Naive thymus-derived CD4-positive, alpha-beta T cell (primary cell): ENCODE measurements around the gene KRTAP10-1. TPM values are rescaled to one million over a fixed set of nuclear protein-coding genes. Genes with fewer than 3 reads are reported as not detected.
"Not testable (repeated sequence)": the region's sequence is repeated elsewhere in the genome, so short reads cannot be mapped to it uniquely, and the experiment has no call there.

ENCODE experiments used
- ATAC-seq: fragments of 150-1000 bp; cut with Tn5 transposase; 2 replicates; pipeline ENCODE4 v1.10.0; 2021; ENCODE audit warnings: mild to moderate bottlenecking, moderate library complexity
- CTCF ChIA-PET: fragments of 350-600 bp; sonication (Branson Sonifier 250); formaldehyde crosslinking; loops from one replicate; lab custom pipeline; 2021; ENCODE audit warnings: antibody characterized with exemption; lab: Charles Lee
- POLR2A ChIA-PET: fragments of 350-600 bp; sonication (Branson Sonifier 250); formaldehyde crosslinking; loops from one replicate; lab custom pipeline; 2021; ENCODE audit warnings: antibody characterized with exemption, inconsistent platforms; lab: Charles Lee
- DNase-seq, 9 donors: peaks; one replicate each; pipeline versions ENCODE4 v3.0.0 to v3.0.0-alpha.2; 2020 to 2022; ENCODE audit warnings: mixed read lengths in 1 of 9
- H3K27ac ChIP-seq: one replicate; pipeline ENCODE4 v1.7.0; 2013; ENCODE audit warnings: mild to moderate bottlenecking, low read depth, low read length, moderate library complexity
- H3K27me3 ChIP-seq, 2 donors: one replicate each; pipeline ENCODE4 v1.7.0; 2013; ENCODE audit warnings: low read length in 2 of 2, mild to moderate bottlenecking in 2 of 2, moderate library complexity in 2 of 2; ENCODE audit not compliant: control insufficient read depth in 2 of 2, insufficient read depth in 2 of 2
- H3K36me3 ChIP-seq, 3 experiments: 1 replicate in 2 of 3; 2 replicates in 1 of 3; pipeline ENCODE4 v1.7.0; 2013; ENCODE audit warnings: low read length in 3 of 3, mild to moderate bottlenecking in 3 of 3, moderate library complexity in 1 of 3; ENCODE audit not compliant: insufficient read depth in 3 of 3, control insufficient read depth in 2 of 3
- H3K4me1 ChIP-seq, 2 donors: one replicate each; pipeline ENCODE4 v1.7.0; 2013; ENCODE audit warnings: low read length in 2 of 2, mild to moderate bottlenecking in 2 of 2, moderate library complexity in 1 of 2; ENCODE audit not compliant: control insufficient read depth in 2 of 2, insufficient read depth in 2 of 2
- H3K4me3 ChIP-seq: 2 replicates; pipeline ENCODE4 v1.7.0; 2013; ENCODE audit warnings: mild to moderate bottlenecking, low read length
- H3K9me3 ChIP-seq, 3 experiments: 1 replicate in 2 of 3; 2 replicates in 1 of 3; pipeline ENCODE4 v1.7.0; 2013; ENCODE audit warnings: low read length in 3 of 3; ENCODE audit not compliant: control insufficient read depth in 2 of 3
- H3K27ac Mint-ChIP-seq, 9 donors: one replicate each; pipeline ENCODE4 v1.8.0; 2020 to 2022; ENCODE audit warnings: mixed read lengths in 9 of 9, mild to moderate bottlenecking in 8 of 9, moderate library complexity in 5 of 9, inconsistent platforms in 2 of 9
- H3K27me3 Mint-ChIP-seq, 5 donors: one replicate each; pipeline ENCODE4 v1.8.0; 2021 to 2022; ENCODE audit warnings: mixed read lengths in 5 of 5, mild to moderate bottlenecking in 1 of 5
- H3K36me3 Mint-ChIP-seq, 5 donors: one replicate each; pipeline ENCODE4 v1.8.0; 2020 to 2022; ENCODE audit warnings: mixed read lengths in 5 of 5, mild to moderate bottlenecking in 3 of 5, inconsistent platforms in 1 of 5
- H3K4me1 Mint-ChIP-seq, 7 donors: one replicate each; pipeline ENCODE4 v1.8.0; 2020 to 2022; ENCODE audit warnings: mixed read lengths in 7 of 7, mild to moderate bottlenecking in 3 of 7, inconsistent platforms in 1 of 7
- H3K4me3 Mint-ChIP-seq, 10 donors: one replicate each; pipeline ENCODE4 v1.8.0; 2020 to 2022; ENCODE audit warnings: mild to moderate bottlenecking in 10 of 10, mixed read lengths in 10 of 10, moderate library complexity in 6 of 10, inconsistent platforms in 2 of 10
- H3K9me3 Mint-ChIP-seq, 11 donors: one replicate each; pipeline ENCODE4 v1.8.0; 2020 to 2022; ENCODE audit warnings: mixed read lengths in 11 of 11, mild to moderate bottlenecking in 4 of 11, inconsistent platforms in 1 of 11, moderate library complexity in 1 of 11
- intact Hi-C, 2 donors: fragments of 100-400 bp; cut with micrococcal nuclease; formaldehyde crosslinking; loops; one replicate each; pipeline ENCODE4 v1.15.1; 2023
- polyA plus RNA-seq, 2 donors: library from polyadenylated mRNA; unstranded; fragments of 300-500 nt; fragmentation: Illumina TruSeq; gene quantifications; one replicate each; pipeline ENCODE4 v1.2.3, GENCODE V29; 2021
- total RNA-seq, 6 experiments: library from RNA in 5 of 6; stranded (reverse) in 5 of 6; gene quantifications; 1 replicate in 5 of 6; 2 replicates in 1 of 6; pipeline ENCODE4 v1.2.3 and lab custom pipeline; 2021 to 2026

KRTAP10-1 gene
- total and polyA plus RNA-seq, 7 experiments from 2014 or later, result not detected

- ATAC-seq (no peak), DNase-seq (no peak)
- CTCF ChIA-PET, result no interaction called here
- H3K36me3 ChIP-seq, result no peaks in the 10 kb centered on the region
- H3K27ac Mint-ChIP-seq, result no peak overlapping the region
- H3K4me1 ChIP-seq, result peaks cover 0 to 10% of the 10 kb centered on the region in 2 donors
- peaks cover 2 to 14% (median 4%) of the 10 kb centered on the region in 5 donors for H3K36me3 Mint-ChIP-seq
- peaks cover 0 to 26% (median 5%) of the 10 kb centered on the region in 11 donors for H3K9me3 Mint-ChIP-seq
- no peaks in the 10 kb centered on the region for H3K27me3 ChIP-seq
- H3K4me3 ChIP-seq, result no peak overlapping the region
- peaks cover 12 to 16% (median 14%) of the 10 kb centered on the region in 7 donors for H3K4me1 Mint-ChIP-seq
- POLR2A ChIA-PET, result no interaction called here
- peaks cover 0 to 5% (median 0%) of the 10 kb centered on the region in 5 donors for H3K27me3 Mint-ChIP-seq
- no peak overlapping the region for H3K27ac ChIP-seq
- H3K9me3 ChIP-seq, result peaks cover 0 to 4% (median 0%) of the 10 kb centered on the region in 3 experiments
- intact Hi-C loops, result no loop called here
- no peak overlapping the region for H3K4me3 Mint-ChIP-seq
Observed at GRCh38 chr21:44567481-44568171, 27.6 kb upstream of the KRTAP10-1 start.

- Mint-ChIP-seq H3K4me1 (peaks cover 12 to 16% (median 14%) of the 10 kb centered on the region in 7 donors), H3K27me3 (peaks cover 0 to 13% (median 0%) of the 10 kb centered on the region in 5 donors), H3K4me3 (no peak overlapping the region), H3K27ac (no peak overlapping the region), H3K9me3 (peaks cover 4 to 29% (median 12%) of the 10 kb centered on the region in 11 donors), H3K36me3 (peaks cover 1 to 16% (median 10%) of the 10 kb centered on the region in 5 donors)
- peak; percentile 27 for ATAC-seq
- no peaks in the 10 kb centered on the region for H3K36me3 ChIP-seq
- no peak overlapping the region for H3K4me3 ChIP-seq
- peaks cover 0 to 10% of the 10 kb centered on the region in 2 donors for H3K4me1 ChIP-seq
- intact Hi-C loops, result no loop called here
- H3K9me3 ChIP-seq, result peaks cover 0 to 2% (median 0%) of the 10 kb centered on the region in 3 experiments
- ChIA-PET CTCF (no interaction called here), POLR2A (no interaction called here)
- DNase-seq, result no peak
- H3K27ac ChIP-seq, result no peak overlapping the region
- H3K27me3 ChIP-seq, result no peaks in the 10 kb centered on the region
Observed at GRCh38 chr21:44566403-44566802, 26.4 kb upstream of the KRTAP10-1 start.

- H3K9me3 Mint-ChIP-seq, result peaks cover 7 to 40% (median 18%) of the 10 kb centered on the region in 11 donors
- peaks cover 0 to 10% of the 10 kb centered on the region in 2 donors for H3K4me1 ChIP-seq
- peaks cover 5 to 22% (median 11%) of the 10 kb centered on the region in 5 donors for H3K36me3 Mint-ChIP-seq
- H3K9me3 ChIP-seq, result no peaks in the 10 kb centered on the region
- H3K36me3 ChIP-seq, result no peaks in the 10 kb centered on the region
- POLR2A ChIA-PET, result no interaction called here
- H3K27me3 Mint-ChIP-seq, result peaks cover 0 to 26% (median 0%) of the 10 kb centered on the region in 5 donors
- no peak overlapping the region for H3K4me3 ChIP-seq
- no peaks in the 10 kb centered on the region for H3K27me3 ChIP-seq
- DNase-seq (no peak), ATAC-seq (no peak)
- intact Hi-C loops, result no loop called here
- no peak overlapping the region for H3K27ac ChIP-seq
- H3K4me3 Mint-ChIP-seq, result peak overlapping the region in 7 of 10 donors; percentile 3 to 66 (median 47)
- H3K27ac Mint-ChIP-seq, result peak overlapping the region; percentile 56 to 82 (median 69)
- peaks cover 12 to 16% (median 14%) of the 10 kb centered on the region in 7 donors for H3K4me1 Mint-ChIP-seq
- CTCF ChIA-PET, result no interaction called here
Observed at GRCh38 chr21:44564886-44565598, 25.0 kb upstream of the KRTAP10-1 start.

GRCh38 chr21:44564099-44564498 is 24.1 kb upstream of the KRTAP10-1 start:
- Histone ChIP-seq H3K4me3 (no peak overlapping the region), H3K9me3 (no peaks in the 10 kb centered on the region), H3K36me3 (no peaks in the 10 kb centered on the region), H3K4me1 (peaks cover 0 to 10% of the 10 kb centered on the region in 2 donors), H3K27ac (no peak overlapping the region), H3K27me3 (no peaks in the 10 kb centered on the region)
- peaks cover 12 to 16% (median 14%) of the 10 kb centered on the region in 7 donors for H3K4me1 Mint-ChIP-seq
- ChIA-PET POLR2A (no interaction called here), CTCF (interaction anchor here (0.6 kb wide), 1 partner anchor 20 kb away, joined by 3 read pairs; no protein-coding TSS in a partner anchor)
- DNase-seq, result no peak
- ATAC-seq, result no peak
- H3K27ac Mint-ChIP-seq, result peak overlapping the region in 4 of 9 donors; percentile 56 to 81 (median 60)
- H3K36me3 Mint-ChIP-seq, result peaks cover 5 to 22% (median 11%) of the 10 kb centered on the region in 5 donors
- peaks cover 0 to 29% (median 0%) of the 10 kb centered on the region in 5 donors for H3K27me3 Mint-ChIP-seq
- intact Hi-C loops, result no loop called here
- peaks cover 7 to 49% (median 19%) of the 10 kb centered on the region in 11 donors for H3K9me3 Mint-ChIP-seq
- peak overlapping the region in 2 of 10 donors; percentile 30 to 60 for H3K4me3 Mint-ChIP-seq

- Histone ChIP-seq H3K4me1 (no peaks in the 10 kb centered on the region), H3K27me3 (no peaks in the 10 kb centered on the region), H3K36me3 (no peaks in the 10 kb centered on the region), H3K9me3 (peaks cover 0 to 6% (median 0%) of the 10 kb centered on the region in 3 experiments), H3K4me3 (no peak within 1 kb of the TSS), H3K27ac (no peak within 1 kb of the TSS)
- no peak for ATAC-seq
- ChIA-PET CTCF (no interaction called here), POLR2A (no interaction called here)
- Mint-ChIP-seq H3K9me3 (peaks cover 10 to 66% (median 24%) of the 10 kb centered on the region in 11 donors), H3K4me1 (peaks cover 0 to 4% (median 0%) of the 10 kb centered on the region in 7 donors), H3K4me3 (no peak within 1 kb of the TSS), H3K27ac (no peak within 1 kb of the TSS), H3K27me3 (peaks cover 0 to 37% (median 2%) of the 10 kb centered on the region in 5 donors), H3K36me3 (peaks cover 10 to 18% (median 12%) of the 10 kb centered on the region in 5 donors)
- intact Hi-C loops, result no loop called here
- no peak for DNase-seq
Observed at GRCh38 chr21:44558695-44559094, 18.7 kb upstream of the KRTAP10-1 start, which contains the start of gene KRTAP10-3. KRTAP10-3 (minus strand) TSS chr21:44558795; CDS start chr21:44558715, 80 bp downstream.

GRCh38 chr21:44558329-44558675 is 18.3 kb upstream of the KRTAP10-1 start:
- POLR2A ChIA-PET, H3K4me3 ChIP-seq, H3K4me3 Mint-ChIP-seq, H3K9me3 ChIP-seq, H3K4me1 ChIP-seq, H3K27me3 ChIP-seq, intact Hi-C loops, DNase-seq, ATAC-seq, H3K27ac ChIP-seq, H3K27ac Mint-ChIP-seq, H3K4me1 Mint-ChIP-seq, H3K36me3 ChIP-seq, CTCF ChIA-PET: not testable (repeated sequence)
- Mint-ChIP-seq H3K36me3 (peaks cover 10 to 21% (median 16%) of the 10 kb centered on the region in 5 donors), H3K9me3 (peaks cover 10 to 69% (median 28%) of the 10 kb centered on the region in 11 donors), H3K27me3 (peaks cover 0 to 37% (median 2%) of the 10 kb centered on the region in 5 donors)
